HEK293 (cell line): ENCODE data around the gene AGMO.

ENCODE experiments used
- CTCF ChIP-seq: fragments of 450-650 bp; formaldehyde crosslinking; IDR thresholded peaks from 2 replicates; pipeline ENCODE4 v1.5.1; 2016; ENCODE audit warnings: missing biosample characterization, missing genetic modification characterization
- PATZ1 ChIP-seq: fragments of 450-650 bp; formaldehyde crosslinking; IDR thresholded peaks from 2 replicates; pipeline ENCODE4 v1.5.1; 2016; ENCODE audit warnings: missing biosample characterization, missing genetic modification characterization
- ZNF488 ChIP-seq: fragments of 450-650 bp; formaldehyde crosslinking; IDR thresholded peaks from 2 replicates; pipeline ENCODE4 v1.5.1; 2016; ENCODE audit warnings: missing biosample characterization, missing genetic modification characterization
- ZSCAN5A ChIP-seq: fragments of 450-650 bp; formaldehyde crosslinking; IDR thresholded peaks from 2 replicates; pipeline ENCODE4 v1.5.1; 2016; ENCODE audit warnings: missing biosample characterization, missing genetic modification characterization

- no peak for TF ChIP-seq PATZ1 (tag by site-specific recombination)
- TF ChIP-seq CTCF: no peak
- no peak for TF ChIP-seq ZSCAN5A (tag by site-specific recombination)
- no peak for TF ChIP-seq ZNF488 (tag by site-specific recombination)
These were observed 21.0 kb upstream of the AGMO start for GRCh38 chr7:15582773-15583172.
